RPMI8226 (cell line): ENCODE data around the gene TPRA1.

ENCODE experiments used
- DNase-seq: peaks from one replicate; pipeline ENCODE4 v3.0.0-alpha.2; 2015

TPRA1 gene

DNA sequence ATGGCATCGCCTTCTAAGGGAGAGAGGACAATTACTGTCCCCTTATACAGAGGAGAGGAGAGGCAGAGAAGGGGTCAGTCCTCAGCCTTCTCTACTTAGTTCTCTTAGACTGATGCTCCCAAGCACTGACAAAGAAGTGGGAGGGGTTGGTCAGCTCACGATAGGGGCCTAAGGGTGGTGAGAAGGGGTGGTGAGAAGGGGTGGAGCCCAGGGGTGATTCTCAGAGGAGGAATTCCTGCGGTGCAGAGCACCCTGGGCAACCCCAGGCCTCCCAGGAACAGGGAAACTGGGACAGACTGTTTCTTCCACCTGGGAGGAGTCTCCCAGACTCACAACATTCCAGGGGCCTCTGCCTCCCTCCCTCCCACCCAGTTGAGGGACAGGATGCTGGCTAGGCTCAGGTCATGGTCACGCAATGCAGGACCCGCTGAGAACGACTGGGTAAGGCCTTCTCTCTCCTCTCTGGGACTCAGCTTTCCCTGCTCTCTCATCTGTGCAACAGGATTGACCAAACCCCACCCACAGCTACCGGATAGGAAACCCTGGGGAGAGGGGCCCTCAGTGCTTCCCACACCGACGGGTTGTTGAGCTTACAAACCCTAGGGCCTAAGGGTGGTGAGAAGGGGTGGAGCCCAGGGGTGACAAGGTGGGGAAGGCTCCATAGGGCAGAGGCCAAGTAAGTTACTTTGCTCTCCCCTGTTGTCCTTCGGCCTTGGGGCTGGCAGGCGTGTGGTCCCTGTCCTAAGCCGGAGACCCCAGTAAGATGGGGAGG is 1.5 kb downstream of the TPRA1 start:
- DNase-seq = no peak

DNA sequence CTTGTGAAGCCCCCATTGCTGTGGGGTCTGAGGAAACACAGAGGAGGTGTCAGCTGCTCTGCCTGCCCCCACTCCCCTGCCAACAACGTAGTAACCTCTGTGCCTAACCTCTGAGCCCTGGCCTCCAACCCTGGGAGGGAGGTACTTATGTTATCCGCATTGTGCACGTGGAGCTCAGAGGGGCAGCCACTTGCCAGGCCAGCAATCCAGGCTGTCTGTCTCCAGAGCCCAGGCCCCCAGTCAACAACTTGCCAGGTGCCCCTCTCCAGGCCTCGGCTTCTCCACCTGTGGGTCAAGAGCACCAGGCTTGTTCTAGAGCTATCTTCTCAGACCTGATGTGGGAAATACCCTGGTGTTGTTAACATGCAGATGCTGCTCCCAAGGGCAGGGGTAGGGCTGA is 2.7 kb downstream of the TPRA1 start:
- no peak for DNase-seq

DNA sequence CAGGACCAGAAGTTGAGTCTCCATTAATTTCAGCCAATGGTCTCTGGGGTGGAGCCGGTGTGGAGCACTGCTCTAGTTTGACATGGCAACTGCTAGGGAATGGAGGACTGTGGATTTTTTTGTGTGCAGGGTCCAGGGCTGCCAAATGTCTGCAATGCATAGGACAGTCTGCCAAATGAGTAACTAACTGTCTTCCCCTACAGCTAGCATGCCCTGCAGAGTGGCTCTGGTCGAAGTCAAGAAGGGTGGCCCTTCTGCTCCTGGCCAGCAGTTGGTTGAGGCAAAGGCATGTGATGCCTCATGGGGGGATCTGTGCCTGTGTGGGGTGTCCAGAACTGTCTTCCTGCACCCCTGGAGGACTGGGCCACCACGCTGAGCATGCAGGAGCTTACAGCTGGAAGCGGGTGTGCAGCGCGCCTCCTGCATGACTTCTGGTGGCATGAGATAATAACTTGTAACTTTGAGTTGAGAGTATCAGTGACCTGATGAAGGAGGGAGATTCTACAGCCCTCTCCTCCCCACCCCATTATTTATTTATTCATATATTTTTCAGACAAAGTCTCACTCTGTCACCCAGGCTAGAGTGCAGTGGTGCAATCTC is 4.6 kb downstream of the TPRA1 start:
- DNase-seq = no peak

DNA sequence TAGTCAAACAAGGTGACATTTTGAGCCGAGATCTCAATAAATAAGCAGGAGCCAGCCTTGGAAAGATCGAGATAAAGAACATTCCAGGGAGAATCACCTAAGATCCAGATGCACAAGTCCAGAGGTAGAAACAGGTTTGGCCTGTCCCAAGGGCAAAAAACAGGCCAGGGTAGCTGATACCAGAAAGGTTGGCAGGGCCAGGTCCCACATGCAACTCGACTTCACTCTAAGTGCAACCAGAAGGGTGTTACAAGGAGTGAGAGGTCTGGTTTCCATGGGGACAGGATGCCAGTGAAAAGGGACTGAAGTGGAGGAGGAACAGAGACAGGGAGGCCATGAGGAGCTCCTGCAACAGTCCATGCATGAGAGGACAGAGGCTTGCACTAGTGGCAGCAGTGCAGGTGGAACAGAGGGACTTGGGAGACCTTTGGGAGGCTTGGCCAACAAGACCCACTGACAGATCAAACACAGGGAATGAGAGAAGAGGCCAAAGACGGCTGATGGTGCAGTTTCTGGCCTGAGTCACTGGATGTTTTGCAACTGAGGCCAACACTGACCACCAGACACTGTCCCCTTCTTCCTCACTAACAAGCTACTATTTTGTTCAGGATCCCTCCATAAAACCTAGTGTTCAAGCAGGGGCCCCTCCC is 5.2 kb downstream of the TPRA1 start:
- no peak for DNase-seq

GRCh38 chr3:127584734-127585133 is 5.8 kb downstream of the TPRA1 start:
- DNase-seq = no peak

DNA sequence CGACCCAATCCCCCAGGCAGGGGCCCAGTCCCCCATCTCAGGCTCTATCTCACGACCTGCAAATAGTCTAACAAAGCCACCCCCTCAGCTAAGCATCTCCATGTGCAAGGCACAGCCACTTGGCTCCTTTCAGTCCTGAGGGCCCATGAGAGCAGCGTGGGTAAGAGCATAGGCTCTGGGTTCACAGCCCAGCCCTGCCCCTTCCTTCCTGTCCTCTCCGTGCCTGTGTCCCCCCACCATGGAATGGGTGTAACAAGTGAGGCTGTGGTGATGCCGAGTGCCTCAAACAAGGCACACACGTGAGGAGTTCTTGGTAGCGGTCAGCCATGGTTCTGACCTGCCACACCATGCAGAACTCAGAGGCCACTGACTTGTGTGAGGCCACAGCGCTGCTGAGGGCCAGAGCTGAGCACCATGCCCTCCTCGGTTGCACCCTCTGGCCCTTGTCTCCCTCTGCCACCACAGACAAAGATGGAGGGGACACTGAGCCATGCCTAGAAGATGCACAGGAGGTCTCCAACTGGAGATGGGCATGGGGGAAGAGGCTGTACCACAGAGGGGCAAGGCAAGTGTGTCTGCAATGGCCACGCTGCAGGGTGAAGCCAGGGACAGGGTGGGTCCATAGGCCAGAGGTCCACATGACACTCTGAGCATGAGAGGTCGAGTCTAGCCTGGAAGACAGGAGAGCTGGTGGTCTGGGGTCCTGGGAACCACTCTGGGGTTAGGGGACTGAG is 10.0 kb downstream of the TPRA1 start:
- DNase-seq = no peak

- no peak for DNase-seq
Observed at GRCh38 chr3:127578802-127579201, 11.7 kb downstream of the TPRA1 start.

- no peak for DNase-seq
Observed at GRCh38 chr3:127578168-127578567, 12.4 kb downstream of the TPRA1 start.

DNA sequence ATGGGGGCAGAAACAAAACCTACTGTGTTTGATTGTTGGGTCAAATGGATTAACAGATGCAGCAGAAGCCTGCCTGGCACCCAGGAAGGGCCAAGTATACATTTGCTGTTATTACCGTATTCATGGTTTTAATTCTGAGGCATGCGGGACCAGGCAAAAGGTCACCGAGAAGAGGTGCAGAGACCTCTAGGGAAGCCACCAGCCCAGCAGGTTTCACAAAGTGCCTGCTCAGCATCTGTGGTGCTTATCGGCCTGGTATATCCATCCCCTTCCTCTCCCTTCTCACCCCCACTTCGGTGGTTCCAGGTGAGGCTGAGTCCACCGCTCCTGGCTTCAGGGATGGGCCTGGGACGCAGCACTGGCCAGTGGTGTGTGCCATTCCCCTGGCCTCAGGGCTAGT is 13.1 kb downstream of the TPRA1 start:
- DNase-seq = no peak

DNA sequence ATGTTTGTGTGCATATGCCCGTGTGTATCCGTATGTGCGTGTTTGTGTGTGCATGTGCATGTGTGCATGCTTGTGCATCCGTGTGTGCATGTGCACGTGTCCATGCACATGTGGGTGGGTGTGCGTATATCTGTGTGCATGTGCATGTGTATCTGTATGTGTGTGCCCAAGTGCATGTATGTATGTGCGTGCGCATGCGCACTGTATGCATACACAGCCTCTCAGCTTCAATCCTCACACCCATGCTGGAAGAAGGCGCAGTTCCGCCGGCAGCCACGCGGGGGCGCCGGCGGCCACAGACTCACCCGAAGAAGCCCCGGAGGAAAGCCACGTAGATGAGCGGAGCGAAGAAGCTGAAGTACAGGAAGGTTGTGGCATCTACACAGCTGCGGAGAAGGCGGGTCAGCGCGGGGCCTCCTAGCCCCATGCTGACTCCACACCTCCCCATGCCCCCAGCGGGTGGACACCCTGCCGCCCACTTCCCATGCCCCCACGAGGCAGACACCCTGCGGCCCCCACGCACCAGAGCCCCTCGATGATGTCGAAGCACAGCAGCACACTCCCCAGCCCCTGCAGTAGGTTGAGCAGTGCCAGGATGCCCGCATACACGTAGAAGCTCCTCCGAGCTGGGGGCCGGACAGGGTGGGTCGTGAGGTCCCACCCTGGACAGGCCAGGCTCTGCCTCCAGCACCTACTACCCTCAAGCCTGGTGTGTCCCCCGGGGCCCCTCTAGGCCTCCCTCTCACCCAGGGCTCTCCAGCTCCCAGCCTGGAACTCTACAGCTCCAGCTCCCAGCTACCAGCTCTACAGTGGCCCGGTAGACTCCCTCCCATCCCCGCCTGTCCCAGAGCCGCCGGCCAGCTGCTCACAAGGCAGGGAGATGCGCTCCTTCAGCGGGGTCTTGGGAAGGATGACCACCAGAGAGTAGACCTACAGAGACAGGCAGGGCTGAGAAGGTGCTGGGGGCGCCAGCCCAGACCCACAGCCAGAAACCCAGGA is 15.4 kb downstream of the TPRA1 start:
- DNase-seq = peak; percentile 90

DNA sequence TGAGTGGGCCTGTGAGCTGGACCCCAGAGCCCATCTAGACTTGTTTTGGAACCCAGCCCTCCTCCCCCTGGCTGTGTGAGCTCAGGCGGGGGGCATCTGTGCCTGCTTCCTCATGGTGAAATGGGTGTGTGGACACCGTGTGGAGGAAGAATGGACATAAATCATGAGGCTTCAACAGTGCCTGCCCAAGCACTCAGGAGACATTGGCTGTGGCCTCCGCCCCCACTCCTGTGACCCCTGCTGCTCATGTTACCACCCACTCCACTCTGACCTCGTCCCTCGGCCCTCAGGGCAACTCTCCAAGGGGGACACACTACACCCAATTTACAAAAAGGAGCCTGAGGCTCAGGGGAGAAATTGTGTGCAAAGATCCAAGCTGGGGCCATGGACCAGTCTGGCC is 16.6 kb downstream of the TPRA1 start:
- DNase-seq = no peak

- no peak for DNase-seq
Observed at GRCh38 chr3:127573401-127573800, 17.1 kb downstream of the TPRA1 start.

DNA sequence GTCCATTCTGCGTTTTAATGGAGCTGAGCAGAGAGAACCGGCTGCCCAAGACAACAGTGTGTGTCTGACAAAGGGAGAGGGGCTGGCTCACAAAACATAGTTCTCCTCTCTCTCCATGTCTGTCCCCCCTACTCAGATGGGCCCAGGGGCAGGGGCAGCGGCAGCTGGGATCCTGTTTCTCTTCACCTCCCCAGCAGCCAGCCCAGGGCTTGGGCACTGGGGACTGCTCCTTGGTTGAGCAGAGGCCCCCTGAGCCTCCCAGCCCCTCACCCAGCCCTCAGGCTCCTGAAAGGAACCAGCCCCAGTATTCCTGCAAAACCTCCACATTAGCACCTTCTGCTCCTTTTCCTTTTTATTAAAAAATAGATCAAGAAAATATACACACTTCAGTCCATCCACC is 17.8 kb downstream of the TPRA1 start:
- no peak for DNase-seq

- DNase-seq = no peak
Observed at GRCh38 chr3:127572186-127572585, 18.3 kb downstream of the TPRA1 start.

- DNase-seq = no peak
Observed at GRCh38 chr3:127570520-127570919, 20.0 kb downstream of the TPRA1 start.

- DNase-seq = no peak
Observed at GRCh38 chr3:127569160-127569559, 21.4 kb downstream of the TPRA1 start.

DNA sequence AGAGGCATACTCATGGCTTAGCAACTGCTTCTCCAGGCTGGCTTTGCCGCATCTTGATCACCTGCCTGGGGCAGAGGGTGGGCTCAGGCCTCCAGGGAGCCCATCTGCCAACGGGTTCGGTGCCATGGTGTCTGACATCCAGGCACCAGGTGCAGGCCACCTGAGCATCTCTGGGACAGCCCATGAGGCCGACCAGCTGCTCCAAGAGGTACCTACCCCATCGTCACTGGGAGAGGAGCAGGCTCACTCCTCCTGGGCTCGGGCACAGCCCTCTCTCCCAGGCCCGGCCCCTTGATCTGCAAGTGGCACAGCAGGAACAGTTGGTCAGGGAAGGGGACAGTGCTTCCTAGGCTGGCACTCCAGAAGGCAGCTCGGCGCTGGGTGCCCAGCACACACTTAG is 21.9 kb downstream of the TPRA1 start:
- no peak for DNase-seq

GRCh38 chr3:127566833-127567232 is 23.7 kb downstream of the TPRA1 start:
- DNase-seq = no peak

DNA sequence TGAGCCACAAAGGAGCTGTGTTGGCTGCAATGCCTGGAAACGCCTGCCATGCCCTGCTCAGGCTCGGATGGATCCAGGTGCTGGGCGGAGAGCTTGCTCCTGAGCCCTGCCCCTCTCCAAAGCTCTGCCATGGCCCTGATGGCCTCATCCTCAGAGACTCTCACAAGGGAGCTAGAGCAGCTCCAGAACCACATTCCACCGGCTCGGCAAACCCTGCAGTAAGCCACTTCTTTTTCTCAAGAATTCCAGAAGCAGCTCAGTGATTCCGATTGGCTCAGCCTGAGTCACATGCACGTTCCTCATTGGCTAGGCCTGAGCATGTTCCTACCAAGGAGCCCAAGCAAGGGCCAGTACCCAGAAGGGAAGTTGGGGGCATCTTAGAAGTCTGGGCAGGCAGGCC is 24.8 kb downstream of the TPRA1 start:
- DNase-seq = no peak

- DNase-seq = no peak
Observed at GRCh38 chr3:127560051-127560787, 30.3 kb downstream of the TPRA1 start.

DNA sequence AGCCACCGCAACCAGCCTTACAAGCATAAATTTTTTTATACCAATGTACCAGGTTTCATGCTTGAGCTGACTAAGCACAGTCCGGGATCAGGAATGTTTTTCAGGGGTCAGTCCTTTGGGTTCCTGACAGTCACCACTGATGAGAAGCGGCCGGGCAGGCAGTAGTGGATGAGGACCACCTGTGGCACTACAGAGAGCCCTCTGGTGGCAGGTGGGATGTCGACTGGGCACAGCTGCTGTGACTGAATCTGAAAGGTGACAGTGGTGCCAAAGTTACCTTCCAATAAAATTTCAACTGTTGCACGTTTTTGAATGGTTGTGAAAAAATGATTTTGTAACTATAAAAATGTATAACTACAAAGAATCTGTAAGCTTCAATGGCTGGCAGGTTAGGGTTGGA is 34.0 kb downstream of the TPRA1 start:
- DNase-seq = peak; percentile 29

DNA sequence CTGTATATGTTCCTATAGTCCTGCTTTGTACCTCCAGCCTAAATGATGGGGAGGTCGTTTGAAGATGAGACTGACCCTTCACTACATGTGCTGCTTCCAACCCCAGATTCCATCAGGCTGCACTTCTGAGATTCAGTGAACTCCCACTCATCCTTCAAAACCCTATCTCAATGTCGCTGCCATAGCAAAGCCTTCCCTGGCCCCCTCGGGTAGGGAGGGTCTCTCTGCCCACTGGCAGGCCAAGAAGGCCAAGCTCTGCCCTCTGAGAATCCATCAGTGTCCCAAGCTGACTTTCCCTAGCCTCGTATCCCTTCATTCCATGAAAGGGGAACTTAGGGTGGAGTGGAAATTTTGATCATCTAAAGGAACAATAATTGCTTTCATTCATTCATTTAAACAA is 35.4 kb downstream of the TPRA1 start:
- DNase-seq = no peak
